ENCODE results near the gene HCFC2.

HCFC2 gene

GRCh38 chr12:104122298-104122697, 58.0 kb downstream of the HCFC2 start:
- Histone ChIP-seq H3K27me3 (ENCODE audit: insufficient read depth, poor library complexity, severe bottlenecking) (no peaks in the 10 kb centered on the region), H3K27ac (replicated peaks) (no peak overlapping the region), H3K4me3 (replicated peaks; ENCODE audit: insufficient read depth, low read length) (no peak overlapping the region)
- TF ChIP-seq REST (IDR thresholded peaks at IDR 0.05; ENCODE audit: insufficient replicate concordance, low read depth) (no peak), SPI1 (IDR thresholded peaks at IDR 0.05; ENCODE audit: borderline replicate concordance, low read depth) (no peak), POLR2AphosphoS5 (IDR thresholded peaks at IDR 0.05; ENCODE audit: low read depth) (no peak), CTCF (IDR thresholded peaks at IDR 0.05; ENCODE audit: insufficient read depth, low read length) (no peak), GABPA (IDR thresholded peaks at IDR 0.05; ENCODE audit: low read depth) (no peak)
- no peak for DNase-seq (ENCODE audit: low read depth in 1 of 2, low spot score in 1 of 2)

- Histone ChIP-seq H3K27ac (replicated peaks) (no peak overlapping the region), H3K4me3 (replicated peaks; ENCODE audit: insufficient read depth, low read length) (no peak overlapping the region), H3K27me3 (ENCODE audit: insufficient read depth, poor library complexity, severe bottlenecking) (no peaks in the 10 kb centered on the region)
- TF ChIP-seq GABPA (IDR thresholded peaks at IDR 0.05; ENCODE audit: low read depth), result no peak
- TF ChIP-seq REST (IDR thresholded peaks at IDR 0.05; ENCODE audit: insufficient replicate concordance, low read depth), result no peak
- no peak for TF ChIP-seq SPI1 (IDR thresholded peaks at IDR 0.05; ENCODE audit: borderline replicate concordance, low read depth)
- no peak for TF ChIP-seq CTCF (IDR thresholded peaks at IDR 0.05; ENCODE audit: insufficient read depth, low read length)
- DNase-seq (ENCODE audit: low read depth in 1 of 2, low spot score in 1 of 2), result no peak
Measured at GRCh38 chr12:104126548-104126947, 62.2 kb downstream of the HCFC2 start.

- TF ChIP-seq POLR2AphosphoS5 (IDR thresholded peaks at IDR 0.05; ENCODE audit: low read depth) (no peak), GABPA (IDR thresholded peaks at IDR 0.05; ENCODE audit: low read depth) (no peak), CTCF (IDR thresholded peaks at IDR 0.05; ENCODE audit: insufficient read depth, low read length) (no peak), SPI1 (IDR thresholded peaks at IDR 0.05; ENCODE audit: borderline replicate concordance, low read depth) (no peak), REST (IDR thresholded peaks at IDR 0.05; ENCODE audit: insufficient replicate concordance, low read depth) (no peak)
- Histone ChIP-seq H3K4me3 (replicated peaks; ENCODE audit: insufficient read depth, low read length) (no peak overlapping the region), H3K27me3 (ENCODE audit: insufficient read depth, poor library complexity, severe bottlenecking) (no peaks in the 10 kb centered on the region), H3K27ac (replicated peaks) (no peak overlapping the region)
- no peak for DNase-seq (ENCODE audit: low read depth in 1 of 2, low spot score in 1 of 2)
Measured at GRCh38 chr12:104130760-104131159, 66.4 kb downstream of the HCFC2 start.

Measured in HL-60 (cell line).